HFF-Myc (cell line): ENCODE measurements around the gene RAB4A.
A peak's percentile ranks its signal among the peaks of the same experiment; 100 is the strongest.

Experiments used
- DNase-seq: peaks from one replicate; pipeline ENCODE4 v3.0.0-alpha.2; 2011; ENCODE audit warnings: low read depth; ENCODE audit errors: extremely low read depth
- H3K4me3 ChIP-seq: replicated peaks from 2 replicates; pipeline ENCODE4 v1.5.1; 2011; ENCODE audit warnings: low read depth, mild to moderate bottlenecking, control low read depth, low read length
- TF ChIP-seq, protein P1 (sequence below): IDR thresholded peaks from 2 replicates; pipeline ENCODE4 v1.5.1; 2012; ENCODE audit warnings: mild to moderate bottlenecking, low read depth, low read length, control low read depth; ENCODE audit errors: missing control alignments

The RAB4A gene

GRCh38 chr1:229341774-229342655 is 71.1 kb downstream of the RAB4A start:
- no peak for DNase-seq
- TF ChIP-seq, protein P1, sequence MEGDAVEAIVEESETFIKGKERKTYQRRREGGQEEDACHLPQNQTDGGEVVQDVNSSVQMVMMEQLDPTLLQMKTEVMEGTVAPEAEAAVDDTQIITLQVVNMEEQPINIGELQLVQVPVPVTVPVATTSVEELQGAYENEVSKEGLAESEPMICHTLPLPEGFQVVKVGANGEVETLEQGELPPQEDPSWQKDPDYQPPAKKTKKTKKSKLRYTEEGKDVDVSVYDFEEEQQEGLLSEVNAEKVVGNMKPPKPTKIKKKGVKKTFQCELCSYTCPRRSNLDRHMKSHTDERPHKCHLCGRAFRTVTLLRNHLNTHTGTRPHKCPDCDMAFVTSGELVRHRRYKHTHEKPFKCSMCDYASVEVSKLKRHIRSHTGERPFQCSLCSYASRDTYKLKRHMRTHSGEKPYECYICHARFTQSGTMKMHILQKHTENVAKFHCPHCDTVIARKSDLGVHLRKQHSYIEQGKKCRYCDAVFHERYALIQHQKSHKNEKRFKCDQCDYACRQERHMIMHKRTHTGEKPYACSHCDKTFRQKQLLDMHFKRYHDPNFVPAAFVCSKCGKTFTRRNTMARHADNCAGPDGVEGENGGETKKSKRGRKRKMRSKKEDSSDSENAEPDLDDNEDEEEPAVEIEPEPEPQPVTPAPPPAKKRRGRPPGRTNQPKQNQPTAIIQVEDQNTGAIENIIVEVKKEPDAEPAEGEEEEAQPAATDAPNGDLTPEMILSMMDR: no peak
- H3K4me3 ChIP-seq: peak overlapping the region; percentile 65

GRCh38 chr1:229342656-229343569 is 72.0 kb downstream of the RAB4A start, which contains the start of gene CCSAP:
Gene CCSAP (minus strand): TSS chr1:229343047. CDS start chr1:229342465, 582 bp downstream.
- peak within 1 kb of the TSS; percentile 65 for H3K4me3 ChIP-seq
- DNase-seq: no peak

GRCh38 chr1:229344139-229344538 is 73.2 kb downstream of the RAB4A start:
- no peak for DNase-seq
- H3K4me3 ChIP-seq: no peak overlapping the region
- TF ChIP-seq, protein P1: no peak

More at GRCh38 chr1:229342656-229343569, 72.0 kb downstream of the RAB4A start, which contains the start of gene CCSAP:
- TF ChIP-seq, protein P1: no peak

GRCh38 chr1:229344937-229345684 is 74.2 kb downstream of the RAB4A start:
- H3K4me3 ChIP-seq: no peak overlapping the region
- TF ChIP-seq, protein P1: no peak
- DNase-seq: no peak

- TF ChIP-seq, protein P1: no peak
- DNase-seq: no peak
Measured at GRCh38 chr1:229347528-229347927, 76.6 kb downstream of the RAB4A start.

More at GRCh38 chr1:229347528-229347927, 76.6 kb downstream of the RAB4A start:
- H3K4me3 ChIP-seq: no peak overlapping the region
